ENCODE data around the gene SLC22A12.

Gene SLC22A12

GRCh38 chr11:64607381-64607985 is 16.5 kb downstream of the SLC22A12 start:
- no peak for TF ChIP-seq CTCF (IDR thresholded peaks at IDR 0.05; ENCODE audit: borderline replicate concordance, insufficient read depth, low read depth, low read length)
- no peak overlapping the region for H3K4me3 ChIP-seq (ENCODE audit: low read depth, low read length)

DNA sequence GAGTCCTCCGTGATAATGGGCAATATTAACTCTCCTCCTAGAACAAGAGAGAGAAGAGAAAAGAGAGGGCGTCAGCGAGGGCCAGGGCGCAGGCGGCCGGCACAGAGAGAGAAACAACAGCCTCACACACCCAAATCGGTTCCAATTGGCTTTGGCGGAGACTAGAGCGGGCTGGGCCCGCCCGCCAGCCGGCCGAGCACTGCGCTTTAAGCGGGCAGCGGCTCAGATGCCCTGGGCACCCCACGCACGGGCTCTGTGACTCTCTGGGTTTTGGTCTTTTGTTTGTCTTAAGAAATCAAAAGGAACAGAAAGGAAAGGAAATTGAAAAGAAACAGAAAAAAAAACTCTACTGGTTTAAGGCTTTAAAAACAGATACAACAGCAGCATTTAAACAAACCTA is 17.0 kb downstream of the SLC22A12 start:
- TF ChIP-seq CTCF (IDR thresholded peaks at IDR 0.05; ENCODE audit: borderline replicate concordance, insufficient read depth, low read depth, low read length) = no peak
- no peak overlapping the region for H3K4me3 ChIP-seq (ENCODE audit: low read depth, low read length)

DNA sequence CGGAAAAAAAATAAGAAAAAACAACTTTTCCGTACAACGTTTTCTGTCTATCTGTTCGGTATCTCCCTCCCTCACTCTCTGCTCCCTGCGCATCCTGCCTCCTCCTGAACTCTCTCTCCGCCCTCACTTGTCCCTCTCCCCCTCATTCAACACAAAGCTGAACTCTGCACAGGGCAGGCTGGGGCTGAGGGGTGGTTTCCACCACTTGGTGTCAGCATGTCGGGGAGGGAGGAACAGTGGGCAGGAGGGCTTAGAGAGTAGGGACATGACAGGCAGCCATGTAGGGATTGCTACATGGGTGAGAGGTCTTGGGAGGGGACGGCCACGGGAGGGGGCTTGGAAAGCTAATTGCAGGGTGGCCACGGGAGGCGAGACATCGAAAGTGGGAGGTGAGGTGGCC is 17.6 kb downstream of the SLC22A12 start:
- H3K4me3 ChIP-seq (ENCODE audit: low read depth, low read length) = no peak overlapping the region
- TF ChIP-seq CTCF (IDR thresholded peaks at IDR 0.05; ENCODE audit: borderline replicate concordance, insufficient read depth, low read depth, low read length) = no peak

DNA sequence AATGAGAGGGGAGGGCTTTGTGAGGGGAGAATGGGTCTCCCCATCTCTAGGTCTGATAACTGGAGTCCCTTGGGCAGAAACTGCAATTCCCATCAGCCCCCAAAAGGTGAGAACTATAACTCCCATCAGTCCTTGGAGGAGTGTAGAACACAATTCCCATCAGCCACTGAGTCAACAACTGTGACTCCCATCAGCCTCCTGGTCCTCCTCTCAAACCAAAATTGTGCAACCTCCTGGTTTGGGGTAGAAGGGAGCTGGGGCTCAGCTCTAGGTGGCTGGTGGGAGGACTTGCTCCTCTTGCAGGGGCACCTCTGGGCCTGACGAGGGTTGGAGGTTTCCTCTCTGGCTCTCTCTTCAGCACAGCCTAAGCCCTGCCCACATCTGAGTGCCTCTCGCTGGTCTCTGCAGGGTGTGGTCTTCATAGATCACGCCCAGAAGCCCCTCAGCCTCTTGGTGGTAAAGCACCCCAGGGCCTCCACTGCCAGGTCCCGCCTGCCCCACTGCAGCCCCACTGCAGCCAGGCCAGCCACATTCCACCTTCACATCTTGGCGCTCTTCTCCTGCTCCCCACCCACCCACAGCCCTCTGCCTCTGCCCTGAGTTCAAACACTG is 18.5 kb downstream of the SLC22A12 start:
- no peak for TF ChIP-seq CTCF (IDR thresholded peaks at IDR 0.05; ENCODE audit: borderline replicate concordance, insufficient read depth, low read depth, low read length)

DNA sequence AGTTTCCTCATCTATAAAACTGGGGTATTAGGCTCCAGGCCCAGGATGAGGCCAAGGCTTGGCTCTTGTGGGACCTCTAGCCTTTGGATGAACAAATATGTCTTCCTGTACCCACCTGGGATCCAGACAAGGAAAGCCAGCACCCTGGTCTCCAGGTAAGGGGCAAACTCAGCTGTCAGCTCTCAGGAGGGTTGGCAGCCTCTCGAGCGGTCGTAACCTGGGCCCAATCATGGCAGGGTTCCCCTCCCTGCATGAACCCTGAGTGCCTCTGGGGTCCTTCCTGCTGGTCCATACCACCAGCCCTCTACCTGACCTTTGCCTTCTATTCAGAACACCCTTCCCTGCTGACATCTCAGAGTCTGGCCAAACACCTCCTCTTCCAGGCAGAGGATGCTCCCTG is 19.6 kb downstream of the SLC22A12 start:
- no peak for TF ChIP-seq CTCF (IDR thresholded peaks at IDR 0.05; ENCODE audit: borderline replicate concordance, insufficient read depth, low read depth, low read length)
- no peak overlapping the region for H3K4me3 ChIP-seq (ENCODE audit: low read depth, low read length)

More for the DNA sequence above, 18.5 kb downstream of the SLC22A12 start:
- H3K4me3 ChIP-seq (ENCODE audit: low read depth, low read length) = no peak overlapping the region

DNA sequence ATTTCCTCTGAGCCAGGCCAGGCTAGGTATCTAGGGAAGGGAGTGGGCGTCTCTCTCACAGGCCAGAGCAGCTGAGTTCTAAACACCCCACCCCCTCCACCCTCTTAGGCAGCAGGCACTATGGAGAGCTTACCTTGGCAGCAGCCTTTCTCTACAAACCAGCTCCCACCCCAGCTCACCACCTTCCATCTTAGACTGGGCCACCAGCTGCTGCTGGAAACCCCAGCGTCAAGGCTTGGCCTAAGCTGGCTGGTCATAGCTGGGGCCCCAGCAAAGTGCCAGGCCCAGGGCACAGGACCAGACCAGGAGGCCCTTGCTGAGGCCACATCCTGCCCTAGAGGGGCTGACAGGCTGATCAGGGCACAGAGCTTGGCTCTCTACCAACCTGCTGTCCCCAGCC is 20.2 kb downstream of the SLC22A12 start:
- H3K4me3 ChIP-seq (ENCODE audit: low read depth, low read length) = no peak overlapping the region
- TF ChIP-seq CTCF (IDR thresholded peaks at IDR 0.05; ENCODE audit: borderline replicate concordance, insufficient read depth, low read depth, low read length) = no peak
